ENCODE data around the gene KDM4B.

- no peak for TF ChIP-seq EZH2 (IDR thresholded peaks at IDR 0.05; ENCODE audit: borderline replicate concordance, insufficient read depth, low read depth, low read length, poor library complexity, severe bottlenecking)
- TF ChIP-seq, protein P1, sequence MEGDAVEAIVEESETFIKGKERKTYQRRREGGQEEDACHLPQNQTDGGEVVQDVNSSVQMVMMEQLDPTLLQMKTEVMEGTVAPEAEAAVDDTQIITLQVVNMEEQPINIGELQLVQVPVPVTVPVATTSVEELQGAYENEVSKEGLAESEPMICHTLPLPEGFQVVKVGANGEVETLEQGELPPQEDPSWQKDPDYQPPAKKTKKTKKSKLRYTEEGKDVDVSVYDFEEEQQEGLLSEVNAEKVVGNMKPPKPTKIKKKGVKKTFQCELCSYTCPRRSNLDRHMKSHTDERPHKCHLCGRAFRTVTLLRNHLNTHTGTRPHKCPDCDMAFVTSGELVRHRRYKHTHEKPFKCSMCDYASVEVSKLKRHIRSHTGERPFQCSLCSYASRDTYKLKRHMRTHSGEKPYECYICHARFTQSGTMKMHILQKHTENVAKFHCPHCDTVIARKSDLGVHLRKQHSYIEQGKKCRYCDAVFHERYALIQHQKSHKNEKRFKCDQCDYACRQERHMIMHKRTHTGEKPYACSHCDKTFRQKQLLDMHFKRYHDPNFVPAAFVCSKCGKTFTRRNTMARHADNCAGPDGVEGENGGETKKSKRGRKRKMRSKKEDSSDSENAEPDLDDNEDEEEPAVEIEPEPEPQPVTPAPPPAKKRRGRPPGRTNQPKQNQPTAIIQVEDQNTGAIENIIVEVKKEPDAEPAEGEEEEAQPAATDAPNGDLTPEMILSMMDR (IDR thresholded peaks at IDR 0.05) = no peak
Observed at GRCh38 chr19:5136073-5136855, 167.4 kb downstream of the KDM4B start.

Measured in B cell (primary cell).